Colon (tissue), 2 donors: ENCODE measurements around the gene CDH24.
"Not testable (repeated sequence)": the region's sequence is repeated elsewhere in the genome, so short reads cannot be mapped to it uniquely, and the experiment has no call there.

Source experiments
- FAIRE-seq: peaks from 2 replicates; lab custom pipeline; 2012; peaks lifted over from hg19 to GRCh38; lab: Jason Lieb, UNC
- donor health status: control.
- donor health status: control.

Gene CDH24

DNA sequence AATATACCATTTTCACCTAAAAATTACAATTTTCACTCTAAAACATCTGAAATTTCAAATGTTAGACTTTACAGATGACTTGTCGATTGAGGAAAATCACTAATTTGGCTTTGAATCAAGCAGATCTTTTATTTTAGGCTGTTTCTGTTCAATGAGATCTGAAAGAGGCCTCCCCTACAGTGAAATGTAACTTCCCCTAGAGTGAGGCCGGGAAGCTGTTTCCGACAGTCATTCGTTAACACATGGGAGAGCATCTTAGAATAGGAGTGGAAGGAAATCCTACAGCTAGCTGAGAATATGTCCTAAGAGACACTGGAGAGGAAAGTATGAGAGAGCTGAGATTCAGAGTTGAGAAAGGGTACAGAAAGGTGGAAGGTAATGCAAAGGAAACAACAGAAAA lies 41.7 kb downstream of the CDH24 start:
- FAIRE-seq: no peak

GRCh38 chr14:23013749-23014054 lies 43.6 kb downstream of the CDH24 start:
- not testable (repeated sequence) for FAIRE-seq

DNA sequence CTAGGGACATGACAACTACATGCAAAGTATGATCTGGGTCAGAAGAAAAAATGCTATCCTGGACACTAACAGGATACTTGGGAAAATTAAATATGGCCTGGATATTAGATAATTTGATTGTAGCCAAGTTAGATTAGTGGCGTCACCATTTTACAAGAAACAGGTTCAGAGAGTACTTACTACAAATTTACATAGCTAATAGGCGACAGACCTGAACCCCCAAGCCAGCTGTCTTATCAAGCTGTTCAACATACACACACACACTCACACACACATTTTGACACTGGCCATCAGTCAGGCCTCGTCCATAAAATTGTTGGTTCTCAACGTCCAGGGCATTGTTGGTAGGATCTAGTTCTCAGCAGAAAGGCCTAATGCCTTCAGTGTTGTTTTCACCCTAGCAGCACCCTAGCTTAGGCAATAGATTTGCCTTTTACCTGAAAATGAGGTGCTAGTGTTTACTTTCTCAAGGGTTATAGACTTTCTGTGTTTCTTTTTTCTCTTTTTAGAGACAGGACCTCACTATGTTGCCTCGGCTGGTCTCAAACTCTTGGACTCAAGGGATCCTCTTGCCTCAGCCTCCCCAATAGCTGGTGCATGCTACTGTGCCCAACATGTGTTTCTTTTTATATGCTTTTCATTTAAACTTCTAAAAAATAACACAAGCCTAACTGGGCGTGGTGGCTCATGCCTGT lies 44.1 kb downstream of the CDH24 start:
- no peak for FAIRE-seq

DNA sequence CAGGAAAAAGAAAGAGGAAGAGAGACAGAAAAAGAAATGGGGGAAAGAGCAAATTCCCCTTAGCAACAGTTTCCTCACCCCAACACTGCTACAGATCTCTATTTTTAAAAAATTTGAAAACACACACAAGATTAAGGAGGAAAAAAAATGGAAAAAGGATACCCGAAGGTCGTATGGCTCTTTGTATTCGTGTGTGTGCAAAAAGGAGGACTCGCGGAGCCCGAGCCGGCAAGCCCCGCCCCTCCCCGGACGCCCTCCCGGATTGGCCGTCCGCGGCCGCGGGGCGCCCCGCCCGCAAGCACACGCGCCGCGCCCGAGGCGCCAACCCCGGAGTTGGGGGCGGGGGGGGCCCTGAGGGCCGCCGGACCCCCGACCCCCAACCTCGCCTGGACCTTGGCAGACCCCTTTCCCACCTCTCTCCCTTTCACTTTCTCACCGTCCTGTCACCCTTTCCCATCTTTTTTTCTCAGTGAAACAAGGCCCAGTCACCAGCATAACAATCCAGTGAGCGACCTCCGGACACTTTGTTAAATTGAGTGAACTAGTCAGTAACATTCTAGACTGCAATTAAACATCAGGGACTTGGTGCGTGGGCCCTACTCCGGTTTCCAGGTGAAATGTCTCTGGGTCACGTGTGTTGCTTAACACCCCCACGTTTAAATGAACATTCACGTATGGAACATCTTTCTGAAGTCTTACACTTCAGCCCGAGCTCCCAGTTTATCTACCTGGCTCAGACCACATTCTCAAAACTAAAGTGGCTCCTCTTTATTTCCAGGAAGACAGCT lies 47.2 kb downstream of the CDH24 start, which contains the start of gene C14orf93:
TSS of gene C14orf93 (minus strand) at position 205 of the 788 bp plus-strand sequence. CDS start 11,120 bp downstream, outside the sequence.
- FAIRE-seq: no peak

GRCh38 chr14:23009483-23009938 lies 47.8 kb downstream of the CDH24 start:
- FAIRE-seq: no peak

GRCh38 chr14:23008831-23009230 lies 48.5 kb downstream of the CDH24 start:
- FAIRE-seq: no peak

- FAIRE-seq: no peak
Observed at GRCh38 chr14:23006544-23007419, 50.5 kb downstream of the CDH24 start.

GRCh38 chr14:23006188-23006534 lies 51.2 kb downstream of the CDH24 start:
- no peak for FAIRE-seq

GRCh38 chr14:23005451-23006187 lies 51.7 kb downstream of the CDH24 start:
- FAIRE-seq: no peak

DNA sequence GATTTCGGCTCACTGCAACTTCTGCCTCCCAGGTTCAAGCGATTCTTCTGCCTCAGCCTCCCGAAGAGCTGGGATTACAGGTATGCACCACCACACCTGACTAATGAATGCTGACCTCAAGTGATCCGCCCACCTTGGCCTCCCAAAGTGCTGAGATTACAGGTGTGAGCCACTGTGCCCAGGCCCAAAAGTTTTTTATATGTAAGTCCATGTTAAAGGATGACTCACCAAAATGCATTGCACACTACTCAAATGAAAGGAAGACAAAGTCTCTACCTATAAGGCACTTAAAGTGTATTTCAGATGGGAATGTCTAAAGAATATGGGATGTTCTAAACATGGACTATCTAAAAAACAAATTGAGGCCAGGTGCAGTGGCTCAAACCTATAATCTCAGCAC lies 53.0 kb downstream of the CDH24 start:
- not testable (repeated sequence) for FAIRE-seq

- FAIRE-seq: no peak
Observed at GRCh38 chr14:23002592-23002991, 54.7 kb downstream of the CDH24 start.

DNA sequence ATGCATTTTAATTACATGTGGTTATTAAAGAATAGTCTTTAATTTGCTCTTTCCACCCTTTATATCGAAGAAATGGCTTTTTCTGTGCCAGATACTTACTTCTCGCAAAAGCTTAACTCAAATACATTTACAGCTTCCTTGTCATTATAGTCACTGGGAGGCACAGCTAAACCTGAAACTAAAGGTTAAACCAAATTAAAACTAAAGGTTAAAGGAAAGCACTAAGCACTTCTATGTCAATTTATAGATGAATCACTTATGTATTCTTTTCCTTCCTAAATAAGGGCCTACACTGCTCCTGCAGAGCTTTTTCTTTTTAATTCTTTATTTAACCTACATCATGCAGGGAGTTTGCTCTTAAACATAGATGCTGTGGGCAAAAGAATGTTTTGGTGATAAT lies 56.5 kb downstream of the CDH24 start:
- FAIRE-seq: no peak

GRCh38 chr14:22998329-22999012 lies 58.8 kb downstream of the CDH24 start:
- FAIRE-seq: no peak

DNA sequence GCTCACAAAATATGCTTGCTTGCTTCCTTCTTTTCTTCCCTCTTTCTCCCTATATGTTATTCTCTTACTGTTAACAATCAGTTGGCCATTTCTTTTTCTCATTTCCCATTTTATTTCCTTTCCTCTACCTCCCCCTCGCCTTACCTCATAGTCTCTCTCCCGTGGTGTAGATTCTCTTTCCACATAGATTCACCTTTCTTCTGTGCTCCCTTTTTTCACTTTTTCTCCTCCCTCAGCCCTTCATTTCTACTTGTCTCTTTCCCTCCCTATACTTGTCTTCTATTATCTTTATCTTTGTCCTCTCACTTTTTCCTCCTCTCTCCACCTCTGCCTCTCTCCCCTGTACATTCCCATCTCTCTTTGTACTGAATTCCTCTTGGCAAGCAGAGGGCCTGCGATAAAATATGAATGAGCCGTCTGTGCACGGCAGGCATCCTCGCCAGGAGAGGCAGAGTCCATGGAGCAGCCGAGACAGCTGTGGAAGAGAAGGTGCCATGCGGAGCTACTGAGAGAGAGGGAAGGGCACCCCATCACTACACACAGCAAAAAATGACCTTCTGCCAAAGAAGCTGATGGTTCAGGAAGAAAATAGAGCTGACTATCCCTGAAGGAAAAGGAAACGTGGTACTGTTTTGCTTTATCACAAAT lies 59.5 kb downstream of the CDH24 start:
- FAIRE-seq: no peak
